Endometrium (tissue), 2 donors: ENCODE measurements around the gene CAMKV.
"Not testable (repeated sequence)": the region's sequence is repeated elsewhere in the genome, so short reads cannot be mapped to it uniquely, and the experiment has no call there.

Experiments
- FAIRE-seq: peaks from 2 replicates; lab custom pipeline; 2012; peaks lifted over from hg19 to GRCh38; lab: Jason Lieb, UNC
- donor health status: control.
- donor health status: control.

CAMKV gene

DNA sequence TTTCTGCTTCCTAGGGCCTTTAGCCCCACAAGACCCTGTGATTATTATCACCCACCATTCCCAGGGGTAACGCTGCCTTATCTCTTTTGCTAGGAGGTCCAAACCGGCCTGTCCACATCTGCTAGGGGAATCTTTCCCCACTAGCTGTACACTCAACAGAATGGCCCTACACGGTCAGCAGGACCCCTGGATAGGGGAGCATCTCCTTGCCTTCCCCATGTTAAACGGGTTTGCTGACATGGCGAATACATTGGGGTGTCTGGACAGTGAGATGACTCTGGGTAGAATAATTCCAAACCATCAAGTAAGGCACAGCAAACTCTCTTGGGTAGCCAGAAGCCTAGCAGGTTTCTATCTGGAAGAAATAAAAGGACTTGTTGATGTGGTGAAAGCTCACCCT, 14.0 kb downstream of the CAMKV start:
- no peak for FAIRE-seq

DNA sequence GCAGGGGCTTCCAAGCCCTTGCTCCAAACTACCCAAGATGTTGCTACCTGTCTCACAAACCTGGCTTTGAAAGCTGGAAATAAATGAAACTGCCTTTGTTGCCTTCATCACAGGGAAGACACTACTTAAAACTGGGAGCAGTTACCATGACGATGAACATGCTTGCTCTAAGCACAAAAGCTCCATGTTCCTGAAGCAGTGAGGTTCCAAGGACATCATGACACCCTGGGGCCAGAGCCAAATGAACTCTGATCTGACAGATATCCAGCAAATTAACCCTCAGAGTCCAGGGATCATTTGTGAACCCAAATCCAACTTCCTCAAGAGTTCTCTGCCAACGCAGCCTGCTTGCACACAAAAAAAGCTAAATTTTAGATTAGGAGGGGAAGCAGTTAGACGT, 24.0 kb downstream of the CAMKV start:
- no peak for FAIRE-seq

DNA sequence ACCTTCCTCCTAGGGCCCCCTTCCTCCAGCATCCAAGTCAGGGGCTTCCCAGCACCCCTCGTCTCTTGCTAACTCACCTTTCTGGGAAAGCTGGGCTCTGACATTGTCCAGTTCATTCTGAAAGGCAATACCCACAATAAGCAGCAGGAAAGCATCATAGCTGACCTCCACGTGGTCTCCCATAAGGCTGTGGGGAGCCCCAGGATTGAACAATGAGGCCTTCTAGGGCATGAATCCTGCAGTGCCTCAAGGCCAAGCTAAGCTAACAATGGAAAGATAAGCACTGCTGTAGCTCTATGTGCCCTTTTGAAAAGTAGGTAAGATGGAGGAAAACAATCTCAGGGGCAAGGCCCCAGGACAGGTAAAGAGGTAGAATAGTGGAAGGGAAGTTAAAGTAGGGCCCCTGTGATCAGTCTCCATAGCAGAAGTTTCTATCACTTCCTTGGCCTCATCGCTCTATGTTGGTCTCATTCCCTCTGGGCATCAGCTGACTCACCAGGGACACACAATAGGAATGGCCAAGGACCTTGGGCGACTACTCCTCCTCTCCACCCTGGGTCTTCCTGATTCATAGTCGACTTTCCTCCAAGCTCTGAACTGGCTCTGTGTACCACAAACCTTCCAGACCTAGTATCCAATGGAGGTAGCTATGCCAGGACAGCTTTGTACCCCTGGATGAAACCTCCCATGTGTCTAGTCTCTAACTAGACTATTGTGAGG, 25.1 kb downstream of the CAMKV start:
- no peak for FAIRE-seq

DNA sequence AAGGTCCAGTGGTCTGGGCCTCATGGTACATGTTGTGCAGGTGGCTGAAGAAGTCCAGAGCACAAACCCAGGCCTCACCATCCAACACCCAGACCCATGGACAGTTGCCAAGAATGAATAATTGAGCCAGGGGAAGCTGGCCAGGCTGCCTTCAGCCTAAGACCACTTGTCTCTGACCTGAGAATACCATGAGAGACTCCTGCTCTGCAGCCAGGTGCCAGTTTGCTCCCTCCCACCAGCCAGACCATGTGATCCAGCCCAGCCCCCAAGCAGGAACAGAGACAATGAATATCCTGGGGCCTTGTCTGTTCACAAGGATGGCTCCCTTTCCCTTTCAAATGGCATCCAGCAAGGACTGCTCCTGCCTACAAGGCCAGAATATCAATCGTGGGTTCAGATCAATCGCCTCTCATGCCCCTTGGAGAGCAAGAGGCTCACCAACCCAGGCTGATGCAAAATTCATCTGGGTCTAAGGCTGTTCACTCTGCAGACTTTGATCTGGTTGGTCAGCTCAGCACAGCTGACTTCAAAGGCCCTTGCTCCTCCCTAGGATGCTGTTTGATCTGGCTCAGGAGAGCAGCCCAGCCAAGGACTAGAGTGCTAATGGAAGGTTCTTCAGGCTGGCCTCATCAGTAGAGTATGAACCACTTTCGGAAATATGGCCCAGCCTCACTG, 26.7 kb downstream of the CAMKV start:
- FAIRE-seq: no peak

DNA sequence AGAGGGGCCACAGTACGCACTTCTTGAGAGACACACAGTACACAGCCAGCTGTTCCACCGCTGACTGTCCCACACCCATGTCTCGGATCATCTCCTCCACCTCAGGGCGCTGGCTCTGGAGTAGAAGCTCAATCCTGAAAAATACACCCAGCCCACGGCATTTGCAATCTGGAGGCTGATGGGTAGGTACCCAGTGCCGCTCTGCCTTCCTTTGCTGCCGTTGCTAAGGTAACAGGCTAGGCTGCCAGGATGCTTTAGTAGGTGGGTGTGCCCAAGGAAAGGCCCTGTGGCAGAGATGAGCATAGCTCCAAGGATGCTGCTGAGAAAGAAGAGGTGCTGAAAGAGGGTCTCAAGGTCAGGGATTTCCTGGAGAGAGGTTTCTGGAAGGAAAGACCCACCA, 27.9 kb downstream of the CAMKV start:
- FAIRE-seq: no peak

DNA sequence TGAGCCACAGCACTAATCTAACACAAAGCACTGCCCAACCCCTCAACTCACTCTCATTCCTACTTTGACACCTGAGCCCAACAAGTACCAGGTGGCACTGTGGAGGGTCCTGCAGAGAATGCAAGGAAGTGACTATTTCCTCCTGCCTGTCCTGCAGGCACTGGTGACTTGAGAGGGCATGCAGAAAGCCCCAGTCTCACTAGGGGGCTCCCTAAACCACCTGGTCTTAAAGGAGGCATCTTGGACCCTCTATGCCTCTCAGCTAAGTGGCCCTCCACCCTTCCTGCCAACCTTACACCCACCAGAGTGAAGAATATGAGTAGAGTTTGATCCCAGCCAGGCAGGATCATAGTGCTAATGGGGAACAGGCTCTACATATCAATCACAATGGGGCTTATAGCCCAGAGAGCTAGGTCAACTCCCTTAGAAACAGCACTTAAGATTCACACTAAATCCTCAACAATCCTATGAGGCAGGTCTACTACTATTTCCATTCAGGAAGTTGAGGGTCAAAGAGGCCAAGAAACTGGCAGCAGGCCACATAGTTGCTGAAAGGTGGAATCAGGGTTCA, 28.5 kb downstream of the CAMKV start:
- FAIRE-seq: no peak

DNA sequence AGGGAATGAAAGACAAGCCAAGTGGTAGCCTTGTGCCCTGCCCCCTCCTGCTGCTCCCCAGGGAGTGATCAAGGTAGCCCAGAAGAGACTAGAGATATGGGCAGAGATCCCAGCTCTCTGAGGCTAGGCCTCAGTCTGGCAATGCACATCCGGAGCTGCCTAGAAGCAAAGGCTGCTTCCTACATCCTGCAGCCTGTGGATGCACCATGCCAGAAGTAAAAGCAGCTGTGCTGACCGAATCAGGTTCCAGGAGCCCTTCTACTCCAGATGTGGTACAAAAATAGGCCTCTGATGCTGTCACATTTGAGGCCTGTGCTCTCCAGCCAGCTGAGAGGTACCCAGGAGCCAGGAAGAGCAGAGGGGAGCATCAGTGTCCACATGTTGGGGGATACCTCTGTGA, 29.3 kb downstream of the CAMKV start:
- FAIRE-seq: no peak

DNA sequence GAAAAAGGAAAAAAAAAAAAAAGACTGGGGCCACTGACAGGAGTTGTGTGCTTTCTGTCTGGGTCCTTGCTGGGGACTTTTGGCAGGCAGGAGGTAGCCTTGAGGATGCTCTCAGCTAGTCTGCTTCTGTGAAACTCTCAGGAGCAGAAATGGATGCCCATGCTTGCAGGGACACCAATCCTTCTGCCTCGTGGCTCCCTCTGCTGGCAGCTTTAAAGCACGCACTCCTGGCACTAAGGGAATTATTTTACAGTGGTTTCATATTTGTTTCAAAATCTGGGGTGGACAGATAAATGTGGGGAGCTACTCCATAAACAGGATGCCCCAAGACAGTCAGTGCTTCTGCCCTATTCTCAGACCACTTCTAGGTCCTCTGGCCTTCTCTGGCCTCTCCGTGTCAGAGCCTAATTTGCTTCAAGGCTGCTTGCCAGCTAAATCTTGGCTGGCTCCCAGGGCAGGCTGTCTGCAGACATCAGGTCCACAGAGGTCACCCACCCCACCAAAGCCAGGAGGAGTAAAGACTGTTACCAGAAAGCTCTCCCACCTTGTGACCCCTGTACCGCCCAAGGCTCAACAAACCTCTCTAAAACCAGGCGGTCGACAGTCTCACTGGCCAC, 30.4 kb downstream of the CAMKV start:
- FAIRE-seq: peak; percentile 35

DNA sequence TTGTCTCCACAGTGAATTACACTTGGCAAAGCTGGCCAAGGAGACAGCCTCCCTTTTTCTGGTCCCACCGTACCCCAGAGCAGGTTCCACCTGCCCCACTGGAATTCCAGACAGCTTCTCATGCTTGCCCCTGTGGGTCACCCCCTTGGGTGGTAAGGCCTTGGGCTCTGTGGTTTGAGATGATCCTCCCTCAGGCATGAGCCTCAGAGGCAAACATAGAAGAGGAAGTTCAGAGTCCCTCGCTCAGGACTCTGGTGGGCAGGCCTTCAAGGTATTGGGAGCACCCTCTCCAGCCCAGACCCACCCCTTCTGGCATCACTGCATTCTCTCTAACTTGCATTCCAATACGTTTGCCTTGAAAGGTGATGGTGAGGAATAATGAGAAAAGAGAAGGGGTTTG, 38.4 kb downstream of the CAMKV start:
- FAIRE-seq: no peak

DNA sequence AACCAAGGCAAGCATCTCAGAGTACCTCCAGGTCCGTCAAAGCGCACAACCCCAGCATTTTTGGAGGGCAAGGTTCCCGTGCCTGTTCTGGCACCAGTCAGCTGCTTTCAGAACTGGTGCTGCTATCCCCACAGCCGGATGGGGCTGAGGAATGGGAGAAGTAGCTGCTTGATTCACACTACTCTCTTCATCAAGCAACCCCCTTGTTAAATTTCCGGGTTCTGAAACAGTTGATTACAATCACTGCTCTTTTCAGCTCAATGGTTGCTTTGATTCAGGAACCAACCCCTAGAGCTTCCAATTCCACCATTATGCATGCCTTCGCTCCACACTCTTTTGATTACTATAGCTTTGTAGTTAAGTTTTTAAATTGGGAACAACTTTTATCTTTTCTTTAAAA, 43.7 kb downstream of the CAMKV start:
- FAIRE-seq: no peak

DNA sequence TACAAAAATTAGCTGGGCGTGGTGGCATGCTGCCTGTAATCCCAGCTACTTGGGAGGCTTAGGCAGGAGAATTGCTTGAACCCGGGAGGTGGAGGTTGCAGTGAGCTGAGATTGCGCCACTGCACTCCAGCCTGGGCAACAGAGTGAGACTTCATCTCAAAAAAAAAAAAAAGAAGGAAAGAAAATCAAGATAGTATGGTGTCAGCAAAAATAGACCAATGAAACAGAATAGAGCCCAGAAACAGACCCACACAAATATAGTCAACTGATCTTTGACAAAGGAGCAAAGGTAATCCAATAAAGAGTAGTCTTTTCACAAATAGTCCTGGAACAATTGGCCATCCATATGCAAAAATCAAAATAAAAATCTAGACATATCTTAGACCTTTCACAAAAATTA, 46.6 kb downstream of the CAMKV start:
- not testable (repeated sequence) for FAIRE-seq

DNA sequence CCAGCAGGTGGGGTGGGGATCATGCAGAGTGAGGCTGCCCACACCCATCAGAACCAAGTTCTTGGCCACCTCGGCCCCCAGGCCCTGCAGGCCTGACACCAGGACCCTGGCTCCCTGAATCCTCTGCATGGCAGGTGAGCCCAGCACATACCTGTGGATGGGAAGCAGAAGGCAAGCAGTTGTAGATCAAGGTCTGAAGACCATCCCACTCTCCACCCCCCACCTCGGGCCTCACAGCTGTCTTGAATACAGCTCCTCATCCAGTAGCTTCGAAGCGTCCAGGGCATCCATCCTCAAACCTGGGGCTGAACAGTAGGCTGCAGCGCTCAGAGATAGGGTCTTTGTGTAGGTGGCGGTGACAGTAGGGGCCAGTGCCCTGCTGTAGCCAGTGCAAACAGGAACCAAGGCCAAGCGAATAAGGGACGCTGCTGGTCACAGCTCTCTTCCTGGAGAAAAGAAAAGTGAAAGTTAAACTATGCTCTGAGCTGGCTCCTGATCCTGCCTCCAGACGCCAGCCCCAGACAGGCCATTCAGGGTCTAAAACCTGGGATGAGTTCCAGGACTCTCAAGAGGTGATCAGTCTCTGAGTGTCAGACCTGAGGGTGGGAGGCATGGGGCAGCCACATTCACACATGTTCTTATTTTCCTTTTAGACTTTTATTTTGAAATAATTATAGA, 56.1 kb downstream of the CAMKV start, which contains the start of gene UBA7:
Gene UBA7, minus strand, starts transcription at position 457 of the 678 bp plus-strand sequence. Its CDS starts 166 bp downstream, at position 291.
- FAIRE-seq: peak; percentile 55

DNA sequence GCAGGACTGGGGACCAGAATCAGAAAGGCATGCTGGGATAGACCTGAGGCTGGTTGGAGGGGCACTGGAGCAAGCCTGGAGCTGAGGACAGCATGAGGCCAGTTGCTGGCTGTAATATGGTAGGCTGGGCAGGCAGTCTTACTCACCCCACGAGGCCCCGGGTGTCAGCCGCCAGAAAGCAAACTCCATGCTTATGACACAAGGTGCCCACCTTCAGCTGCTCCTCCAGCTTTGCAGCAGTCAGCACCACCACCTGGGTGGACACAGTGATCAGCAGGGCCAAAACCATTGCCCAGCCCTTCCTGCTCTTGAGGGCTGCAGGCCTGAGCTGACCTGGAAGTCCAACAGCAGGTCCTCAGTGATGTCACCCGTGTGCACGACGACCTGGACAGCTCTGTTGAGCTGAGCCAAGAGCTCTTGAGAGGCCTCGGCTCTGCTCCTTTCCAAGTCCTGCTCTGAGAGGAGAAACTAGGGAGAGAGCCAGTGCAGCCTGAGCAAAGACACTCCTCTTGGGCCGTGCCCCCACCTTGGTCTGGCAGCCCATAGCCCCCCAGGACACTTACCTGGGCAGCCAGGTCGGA, 56.7 kb downstream of the CAMKV start:
- FAIRE-seq: no peak
